Middle frontal gyrus (tissue), 1 donor: ENCODE data around the gene BEX1.
"Not testable (repeated sequence)": the region's sequence is repeated elsewhere in the genome, so short reads cannot be mapped to it uniquely, and the experiment has no call there.

ENCODE experiments used
- DNase-seq: peaks from one replicate; pipeline ENCODE4 v3.0.0-alpha.2; 2015; ENCODE audit warnings: low spot score; ENCODE audit errors: extremely low spot score

The BEX1 gene

GRCh38 chrX:103063918-103064434 is at the start of gene BEX1:
TSS of gene BEX1 (minus strand) at chrX:103064171. CDS start at chrX:103063274, 897 bp downstream.
- DNase-seq = peak; percentile 60

DNA sequence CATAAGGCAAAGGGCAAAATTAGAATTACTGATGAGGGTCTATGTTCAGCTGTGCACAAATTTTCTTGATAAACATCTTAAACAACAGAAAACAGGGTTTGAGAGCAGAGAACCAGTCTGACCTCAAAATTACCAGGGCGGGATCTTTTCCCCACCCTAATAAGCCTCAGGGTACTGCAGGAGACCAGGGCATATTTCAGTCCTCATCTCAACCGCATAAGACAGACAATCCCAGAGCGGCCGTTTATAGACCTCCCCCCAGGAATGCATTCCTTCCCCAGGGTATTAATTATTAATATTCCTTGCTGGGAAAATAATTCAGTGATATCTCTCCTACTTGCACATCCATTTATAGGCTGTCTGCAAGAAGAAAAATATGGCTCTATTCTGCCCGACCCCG is 45.5 kb upstream of the BEX1 start:
- DNase-seq = not testable (repeated sequence)

DNA sequence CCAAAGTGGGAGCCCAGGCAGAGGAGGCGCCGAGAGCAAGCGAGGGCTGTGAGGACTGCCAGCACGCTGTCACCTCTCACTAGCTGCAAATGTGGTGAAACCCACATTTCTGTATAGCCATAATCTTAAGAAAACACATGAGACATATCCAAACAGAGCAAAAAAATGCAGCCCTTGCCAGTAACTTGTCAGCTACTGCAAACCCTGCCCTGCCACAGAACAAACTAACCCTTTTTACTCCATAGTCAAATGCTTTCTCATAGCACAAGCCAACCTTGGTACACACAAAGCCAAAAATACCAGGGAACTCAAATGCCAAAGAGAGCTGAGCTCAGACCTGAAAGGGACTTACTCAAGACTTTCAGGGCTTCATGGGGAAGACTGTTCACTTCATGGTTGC is 43.9 kb upstream of the BEX1 start:
- no peak for DNase-seq

DNA sequence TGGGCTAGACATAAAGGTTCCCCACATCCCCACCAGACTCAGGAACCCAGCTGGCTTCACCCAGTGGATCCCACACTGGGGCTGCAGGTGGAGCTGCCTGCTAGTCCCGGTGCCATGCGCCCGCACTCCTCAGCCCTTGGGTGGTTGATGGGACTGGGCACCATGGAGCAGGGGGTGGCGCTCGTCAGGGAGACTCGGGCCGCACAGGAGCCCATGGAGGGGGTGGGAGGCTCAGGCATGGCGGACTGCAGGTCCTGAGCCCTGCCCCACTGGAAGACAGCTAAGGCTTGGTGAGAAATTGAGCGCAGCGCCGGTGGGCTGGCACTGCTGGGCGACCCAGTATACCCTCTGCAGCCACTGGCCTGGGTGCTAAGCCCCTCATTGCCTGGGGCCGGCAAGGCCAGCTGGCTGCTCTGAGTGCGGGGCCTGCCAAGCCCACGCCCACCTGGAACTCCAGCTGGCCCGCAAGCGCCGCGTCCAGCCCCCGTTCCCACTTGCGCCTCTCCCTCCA is 43.3 kb upstream of the BEX1 start:
- not testable (repeated sequence) for DNase-seq

DNA sequence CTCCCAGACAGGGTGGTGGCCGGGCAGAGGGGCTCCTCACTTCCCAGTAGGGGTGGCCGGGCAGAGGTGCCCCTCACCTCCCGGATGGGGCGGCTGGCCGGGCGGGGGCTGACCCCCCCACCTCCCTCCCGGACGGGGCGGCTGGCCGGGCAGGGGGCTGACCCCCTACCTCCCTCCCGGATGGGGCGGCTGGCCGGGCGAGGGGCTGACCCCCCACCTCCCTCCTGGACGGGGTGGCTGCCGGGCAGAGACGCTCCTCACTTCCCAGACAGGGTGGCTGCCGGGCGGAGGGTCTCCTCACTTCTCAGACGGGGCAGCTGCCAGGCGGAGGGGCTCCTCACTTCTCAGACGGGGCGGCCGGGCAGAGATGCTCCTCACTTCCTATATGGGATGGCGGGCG is 40.4 kb upstream of the BEX1 start:
- not testable (repeated sequence) for DNase-seq

GRCh38 chrX:103103866-103104265 is 39.9 kb upstream of the BEX1 start:
- DNase-seq = not testable (repeated sequence)

GRCh38 chrX:103101299-103102042 is 37.5 kb upstream of the BEX1 start:
- no peak for DNase-seq

DNA sequence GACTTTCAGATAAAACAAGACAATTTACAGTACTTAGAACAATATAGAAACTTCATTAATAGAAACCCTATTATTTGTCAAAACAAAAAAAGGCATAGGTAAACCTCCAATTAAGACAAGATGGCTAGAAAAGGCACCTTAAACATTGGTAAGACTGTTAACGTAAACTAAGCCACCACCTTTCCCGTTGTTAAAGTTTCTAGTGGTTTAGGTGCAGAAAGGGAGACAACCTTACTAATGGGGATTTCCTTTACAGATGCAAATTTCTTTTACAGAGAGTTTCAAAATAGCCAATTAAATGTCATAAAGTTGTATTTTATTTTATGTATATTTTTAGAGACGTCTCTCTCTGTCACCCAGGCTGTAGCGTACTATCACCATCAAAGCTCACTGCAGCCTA is 36.5 kb upstream of the BEX1 start:
- no peak for DNase-seq

DNA sequence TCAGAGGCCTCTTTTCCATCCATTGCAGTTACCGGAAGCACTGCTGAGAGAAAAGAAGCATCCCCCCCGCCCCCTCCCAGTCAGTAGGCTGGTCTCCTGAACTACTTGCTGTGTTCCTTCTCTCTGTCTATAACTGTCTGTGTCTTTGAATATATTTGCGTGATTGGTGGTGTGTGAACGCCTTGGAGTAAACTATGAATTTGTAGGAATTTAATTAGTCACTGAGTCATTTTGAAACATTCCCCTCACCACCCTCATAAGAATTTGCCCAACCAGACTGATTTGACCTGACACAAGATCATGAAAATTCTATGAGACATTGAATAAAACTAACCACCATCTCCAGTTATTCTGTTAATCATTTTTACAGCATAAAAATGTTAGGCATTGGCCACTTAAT is 35.7 kb upstream of the BEX1 start:
- no peak for DNase-seq

- no peak for DNase-seq
These were observed 34.5 kb upstream of the BEX1 start for GRCh38 chrX:103098488-103098887.

GRCh38 chrX:103092942-103093341 is 29.0 kb upstream of the BEX1 start, which contains the start of gene NXF3:
TSS of gene NXF3 (minus strand) at chrX:103093143. CDS start at chrX:103093023, 120 bp downstream.
- DNase-seq = no peak

DNA sequence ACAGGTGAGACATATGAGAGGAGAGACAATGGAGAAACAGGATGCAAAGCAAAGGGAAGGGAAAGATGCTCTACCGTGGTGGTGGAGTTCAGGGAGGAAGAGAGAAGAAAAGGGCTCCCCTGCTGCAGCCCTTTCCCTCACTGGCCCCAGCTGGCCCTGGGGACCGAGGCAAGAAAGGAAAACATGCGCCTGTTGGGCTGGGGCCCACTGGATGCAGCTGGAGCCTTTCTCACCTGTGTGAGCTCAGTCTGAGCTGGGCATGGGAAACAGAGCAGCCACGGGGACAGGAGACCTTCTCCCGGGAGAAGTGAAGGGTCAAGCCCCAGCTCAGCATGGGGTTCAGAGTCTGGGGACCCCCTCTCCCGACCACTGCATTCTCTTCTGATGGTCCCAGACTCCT is 17.1 kb upstream of the BEX1 start:
- DNase-seq = no peak

- no peak for DNase-seq
These were observed 9.5 kb upstream of the BEX1 start for GRCh38 chrX:103073467-103073866.

DNA sequence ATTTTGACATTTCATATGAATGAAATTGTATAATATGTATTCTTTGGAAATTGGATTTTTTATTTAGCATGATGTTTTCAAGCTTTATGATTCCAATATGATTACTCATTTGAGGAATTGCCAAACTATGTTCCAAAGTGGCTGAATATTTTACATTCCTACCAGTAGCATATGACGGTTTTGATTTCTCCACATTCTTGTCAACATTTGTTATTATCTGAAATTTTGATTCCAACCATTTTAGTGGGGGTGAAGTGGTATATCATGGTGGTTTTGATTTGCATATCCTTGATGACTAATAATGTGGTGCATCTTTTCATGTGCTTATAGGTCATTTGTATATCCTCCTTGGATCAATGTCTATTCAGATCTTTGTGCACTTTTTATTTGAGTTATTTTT is 2.6 kb upstream of the BEX1 start:
- no peak for DNase-seq

- DNase-seq = no peak
These were observed 653 bp downstream of the BEX1 start for GRCh38 chrX:103063191-103063845.

DNA sequence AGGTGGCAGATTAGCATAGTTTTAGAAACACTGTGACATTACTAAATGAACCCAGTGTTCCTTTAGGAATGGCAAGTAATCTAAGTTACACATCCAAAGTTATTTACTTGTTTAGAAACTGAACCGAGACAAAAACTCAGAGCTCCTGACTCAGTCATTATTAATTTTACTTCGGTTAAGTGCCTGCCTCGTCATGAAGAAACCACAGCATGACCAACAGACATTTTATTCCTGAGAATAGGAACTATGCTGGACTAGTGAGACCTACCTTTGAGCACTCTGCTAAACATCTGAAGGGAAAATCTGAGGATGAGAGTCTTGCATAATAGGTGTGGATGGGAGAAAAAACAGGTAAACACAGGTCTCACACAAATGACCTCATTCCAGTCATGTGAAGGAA is 2.5 kb downstream of the BEX1 start:
- DNase-seq = no peak

DNA sequence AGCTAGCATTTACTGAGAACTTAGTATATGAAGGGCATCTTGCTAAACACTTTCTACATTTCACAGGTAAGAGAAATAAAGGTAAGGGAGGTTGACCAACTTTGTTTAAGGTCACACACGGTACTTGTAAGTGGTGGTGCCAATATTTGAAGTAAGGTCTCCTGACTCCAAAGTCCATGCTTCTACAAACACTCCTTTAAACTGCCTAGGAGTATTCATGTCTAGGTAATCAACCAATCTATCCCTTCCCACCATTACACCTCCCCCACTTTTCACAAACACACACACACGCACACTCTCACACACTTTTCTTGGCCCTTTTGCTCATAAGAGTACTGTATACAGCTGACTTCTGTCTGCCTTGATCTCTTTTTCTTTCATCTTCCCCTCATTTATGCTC is 7.1 kb downstream of the BEX1 start:
- no peak for DNase-seq

DNA sequence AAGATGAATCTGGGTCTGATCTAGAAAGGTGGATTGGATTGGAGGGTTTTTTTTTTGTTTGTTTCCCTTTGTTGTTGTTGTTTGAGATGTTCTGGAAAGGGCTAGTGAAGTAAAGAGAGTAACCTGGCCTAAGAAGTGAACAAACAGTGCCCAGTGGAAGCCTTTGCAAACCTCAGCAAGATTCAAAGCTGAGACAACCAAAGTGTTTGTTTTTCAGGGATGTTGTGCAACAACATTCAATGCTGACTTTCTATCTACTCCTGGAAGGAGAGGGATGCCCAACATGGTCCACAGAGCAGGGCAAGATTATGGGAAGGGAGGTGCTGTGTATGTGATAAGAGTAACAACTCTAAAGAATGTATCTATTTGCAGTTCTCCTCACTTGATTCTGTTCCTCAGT is 11.3 kb downstream of the BEX1 start:
- DNase-seq = no peak

- DNase-seq = no peak
These were observed 12.6 kb downstream of the BEX1 start for GRCh38 chrX:103051260-103051789.

DNA sequence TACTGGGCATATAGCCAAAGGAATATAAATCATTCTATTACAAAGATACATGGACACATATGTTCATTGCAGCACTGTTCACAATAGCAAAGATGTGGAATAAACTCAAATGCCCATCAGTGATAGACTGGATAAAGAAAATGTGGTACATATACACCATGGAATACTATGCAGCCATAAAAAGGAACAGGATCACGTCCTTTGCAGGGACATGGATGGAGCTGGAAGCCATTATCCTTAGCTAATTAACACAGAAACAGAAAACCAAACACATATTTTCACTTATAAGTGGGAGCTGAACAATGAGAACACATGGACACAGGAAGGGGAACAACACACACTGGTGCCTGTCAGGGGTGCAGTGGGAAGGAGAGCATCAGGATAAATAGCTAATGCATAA is 30.6 kb downstream of the BEX1 start:
- not testable (repeated sequence) for DNase-seq

DNA sequence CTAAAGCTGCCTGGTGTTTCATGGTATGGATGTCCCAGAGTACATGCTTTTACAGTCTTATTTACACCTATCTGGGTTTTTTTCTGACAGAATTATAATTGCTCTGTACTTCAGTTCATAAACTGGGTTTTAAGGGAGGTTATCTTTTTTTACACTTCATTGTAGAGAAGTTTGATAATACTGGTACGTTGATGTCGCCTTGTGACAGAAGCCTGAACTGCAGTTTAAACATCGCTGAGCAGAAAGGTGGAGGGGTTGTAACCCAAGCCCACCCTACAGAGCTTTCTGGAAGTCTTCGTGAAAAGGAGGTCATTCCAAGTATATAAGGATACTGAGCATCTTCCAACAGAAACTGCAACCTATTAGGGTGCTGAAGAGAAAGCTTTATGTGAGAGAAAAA is 46.4 kb downstream of the BEX1 start:
- DNase-seq = no peak

DNA sequence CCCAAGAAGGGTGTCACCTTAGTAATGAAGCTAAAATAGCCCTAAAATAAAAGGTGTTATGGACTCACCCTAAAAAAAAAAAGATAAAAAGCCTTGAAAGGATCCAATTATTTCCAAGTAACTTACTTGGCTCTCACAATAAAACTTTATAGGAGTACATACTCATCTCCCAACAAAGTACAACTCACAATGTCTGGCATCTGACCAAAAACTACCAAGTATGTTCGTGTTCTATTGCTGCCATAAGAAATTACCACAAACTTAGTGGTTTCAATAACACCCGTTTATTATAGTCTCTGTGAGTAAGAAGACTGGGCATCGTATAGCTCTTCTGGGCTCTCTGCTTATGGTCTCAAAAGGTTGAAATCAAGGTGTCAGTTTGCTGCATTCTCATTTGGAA is 51.0 kb downstream of the BEX1 start:
- no peak for DNase-seq
